BLaER1 (cell line): ENCODE data around the gene OR51S1.
"Not testable (repeated sequence)": the region's sequence is repeated elsewhere in the genome, so short reads cannot be mapped to it uniquely, and the experiment has no call there.

Experiments used
- H3K27ac ChIP-seq: shearing (Covaris generic); formaldehyde crosslinking; 2 replicates; pipeline ENCODE4 v1.8.1; 2022
- H3K27me3 ChIP-seq: shearing (Covaris generic); formaldehyde crosslinking; 2 replicates; pipeline ENCODE4 v1.8.1; 2022
- H3K36me3 ChIP-seq: shearing (Covaris generic); formaldehyde crosslinking; 2 replicates; pipeline ENCODE4 v1.8.1; 2022
- H3K4me1 ChIP-seq: shearing (Covaris generic); formaldehyde crosslinking; 2 replicates; pipeline ENCODE4 v1.8.1; 2022
- H3K4me2 ChIP-seq: shearing (Covaris generic); formaldehyde crosslinking; 2 replicates; pipeline ENCODE4 v1.8.1; 2022
- H3K4me3 ChIP-seq: shearing (Covaris generic); formaldehyde crosslinking; 2 replicates; pipeline ENCODE4 v1.8.1; 2022
- H3K9ac ChIP-seq: shearing (Covaris generic); formaldehyde crosslinking; 2 replicates; pipeline ENCODE4 v1.8.1; 2022
- H3K9me3 ChIP-seq: shearing (Covaris generic); formaldehyde crosslinking; 2 replicates; pipeline ENCODE4 v1.8.1; 2022
- H4K20me1 ChIP-seq: shearing (Covaris generic); formaldehyde crosslinking; 2 replicates; pipeline ENCODE4 v1.8.1; 2022
- Cebpa-rat ChIP-seq: shearing (Covaris generic); IDR thresholded peaks from 2 replicates; pipeline ENCODE4 v1.8.1; 2022

Gene OR51S1

GRCh38 chr11:4821021-4821420 lies 28.0 kb downstream of the OR51S1 start, which contains the start of gene OR51F2:
Gene OR51F2 (plus strand): TSS chr11:4821321. CDS start chr11:4821422, 101 bp downstream.
- Histone ChIP-seq H3K36me3 (no peaks in the 10 kb centered on the region), H3K27ac (no peak within 1 kb of the TSS), H4K20me1 (no peaks in the 10 kb centered on the region), H3K4me2 (no peak within 1 kb of the TSS), H3K9ac (no peak within 1 kb of the TSS), H3K9me3 (no peaks in the 10 kb centered on the region), H3K4me1 (no peaks in the 10 kb centered on the region), H3K27me3 (no peaks in the 10 kb centered on the region), H3K4me3 (no peak within 1 kb of the TSS)
- no peak for TF ChIP-seq Cebpa-rat

GRCh38 chr11:4809246-4809645 lies 39.8 kb downstream of the OR51S1 start:
- no peak overlapping the region for H3K4me2 ChIP-seq
- TF ChIP-seq Cebpa-rat, result no peak
- H3K4me3 ChIP-seq, result no peak overlapping the region
- no peaks in the 10 kb centered on the region for H3K4me1 ChIP-seq
- H4K20me1 ChIP-seq, result no peaks in the 10 kb centered on the region
- H3K36me3 ChIP-seq, result no peaks in the 10 kb centered on the region
- H3K9me3 ChIP-seq, result no peaks in the 10 kb centered on the region
- H3K27me3 ChIP-seq, result no peaks in the 10 kb centered on the region
- no peak overlapping the region for H3K9ac ChIP-seq
- no peak overlapping the region for H3K27ac ChIP-seq

- H3K27me3 ChIP-seq, result no peaks in the 10 kb centered on the region
- no peaks in the 10 kb centered on the region for H4K20me1 ChIP-seq
- TF ChIP-seq Cebpa-rat, result no peak
- no peak overlapping the region for H3K4me2 ChIP-seq
- H3K36me3 ChIP-seq, result no peaks in the 10 kb centered on the region
- H3K4me3 ChIP-seq, result no peak overlapping the region
- no peaks in the 10 kb centered on the region for H3K9me3 ChIP-seq
- no peak overlapping the region for H3K9ac ChIP-seq
- H3K27ac ChIP-seq, result no peak overlapping the region
- H3K4me1 ChIP-seq, result no peaks in the 10 kb centered on the region
Measured at GRCh38 chr11:4808476-4808875, 40.5 kb downstream of the OR51S1 start.

GRCh38 chr11:4804280-4804679 lies 44.7 kb downstream of the OR51S1 start, which contains the start of gene OR52R1:
Gene OR52R1 (minus strand): TSS chr11:4804380. CDS start chr11:4804380, 0 bp downstream.
- no peak within 1 kb of the TSS for H3K27ac ChIP-seq

GRCh38 chr11:4801316-4801715 lies 47.7 kb downstream of the OR51S1 start:
- H3K4me1 ChIP-seq, H3K27me3 ChIP-seq, H3K4me2 ChIP-seq, H3K9me3 ChIP-seq, H3K9ac ChIP-seq, H4K20me1 ChIP-seq, H3K36me3 ChIP-seq, H3K27ac ChIP-seq, H3K4me3 ChIP-seq: not testable (repeated sequence)

More at GRCh38 chr11:4804280-4804679, 44.7 kb downstream of the OR51S1 start, which contains the start of gene OR52R1:
- H3K9ac ChIP-seq, result no peak within 1 kb of the TSS
- no peaks in the 10 kb centered on the region for H3K4me1 ChIP-seq
- H3K27me3 ChIP-seq, result no peaks in the 10 kb centered on the region
- H3K9me3 ChIP-seq, result no peaks in the 10 kb centered on the region
- TF ChIP-seq Cebpa-rat, result no peak
- no peaks in the 10 kb centered on the region for H4K20me1 ChIP-seq
- no peak within 1 kb of the TSS for H3K4me2 ChIP-seq
- H3K4me3 ChIP-seq, result no peak within 1 kb of the TSS
- no peaks in the 10 kb centered on the region for H3K36me3 ChIP-seq

GRCh38 chr11:4798427-4799183 lies 50.4 kb downstream of the OR51S1 start:
- Histone ChIP-seq H3K27ac (no peak overlapping the region), H3K9me3 (no peaks in the 10 kb centered on the region), H3K36me3 (no peaks in the 10 kb centered on the region), H3K4me1 (no peaks in the 10 kb centered on the region), H3K4me3 (no peak overlapping the region), H3K27me3 (no peaks in the 10 kb centered on the region), H4K20me1 (no peaks in the 10 kb centered on the region), H3K9ac (no peak overlapping the region), H3K4me2 (no peak overlapping the region)
- TF ChIP-seq Cebpa-rat, result no peak
